Stimulated activated CD8-positive, alpha-beta memory T cell treated with anti-CD3 and anti-CD28 coated beads, Interleukin-12 subunit alpha, Interleukin-12 subunit beta, amount 100 ng/mL, for 1 hour (primary cell): ENCODE results near the gene MLYCD.
A peak's percentile ranks its signal among the peaks of the same experiment; 100 is the strongest.

Source experiments
- DNase-seq: peaks from one replicate; pipeline ENCODE4 v3.0.0-alpha.2; 2020; ENCODE audit warnings: low read depth

The MLYCD gene

DNA sequence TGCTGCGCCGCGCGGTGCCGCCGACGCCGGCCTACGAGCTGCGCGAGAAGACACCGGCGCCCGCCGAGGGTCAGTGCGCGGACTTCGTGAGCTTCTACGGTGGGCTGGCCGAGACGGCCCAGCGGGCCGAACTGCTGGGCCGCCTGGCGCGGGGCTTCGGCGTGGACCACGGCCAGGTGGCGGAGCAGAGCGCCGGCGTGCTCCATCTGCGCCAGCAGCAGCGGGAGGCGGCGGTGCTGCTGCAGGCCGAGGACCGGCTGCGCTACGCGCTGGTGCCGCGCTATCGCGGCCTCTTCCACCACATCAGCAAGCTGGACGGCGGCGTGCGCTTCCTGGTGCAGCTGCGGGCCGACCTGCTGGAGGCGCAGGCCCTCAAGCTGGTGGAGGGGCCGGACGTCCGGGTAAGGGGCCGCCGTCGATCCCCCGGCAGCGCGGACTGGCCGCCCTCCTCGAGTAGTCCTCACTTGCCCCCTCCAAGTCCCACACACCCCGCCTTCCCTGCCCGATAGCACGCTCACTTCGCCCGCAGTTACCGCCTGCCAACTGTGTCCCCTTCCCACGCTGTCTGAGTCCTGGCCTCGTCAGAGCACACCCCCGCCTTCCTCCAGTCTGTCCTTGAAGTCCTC, 470 bp downstream of the MLYCD start:
- peak; percentile 4 for DNase-seq

GRCh38 chr16:83899978-83900377, 1.1 kb downstream of the MLYCD start:
- DNase-seq, result no peak

DNA sequence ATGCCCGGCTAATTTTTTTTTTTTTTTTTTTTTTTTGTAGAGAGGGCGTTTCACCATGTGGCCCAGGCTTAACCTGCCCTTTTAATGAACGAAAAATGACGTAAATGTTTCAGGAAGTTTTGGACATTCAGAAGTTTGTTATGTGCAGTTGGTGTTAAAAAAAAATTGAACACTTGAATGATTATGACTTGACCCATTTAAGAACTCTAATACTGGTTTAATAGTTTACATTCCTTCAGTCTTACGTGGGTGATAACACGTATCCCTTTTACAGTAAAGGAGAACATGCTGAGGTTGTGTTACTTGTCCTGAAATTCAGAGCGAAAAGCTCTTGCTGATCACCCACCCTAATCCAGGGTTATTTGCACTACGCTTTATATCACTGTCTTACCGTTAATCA, 1.7 kb downstream of the MLYCD start:
- no peak for DNase-seq

DNA sequence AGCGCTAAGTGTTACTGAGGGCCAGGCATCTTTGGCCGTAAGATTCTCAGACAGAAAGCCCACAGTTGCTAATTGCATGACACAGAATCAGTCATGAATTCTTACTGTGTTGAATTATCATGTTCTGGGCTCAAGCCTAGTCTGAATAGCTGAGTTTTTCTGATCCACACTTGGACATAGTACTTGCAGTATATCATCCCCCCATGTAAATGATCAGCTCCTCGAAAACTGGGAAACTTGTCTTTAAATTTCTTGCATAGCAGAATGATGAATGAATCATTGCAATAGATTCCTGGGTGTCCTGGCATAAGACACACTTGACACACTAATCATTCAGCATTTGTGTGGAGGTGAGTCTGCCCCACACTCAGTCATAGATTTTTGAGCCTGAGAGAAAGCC, 2.2 kb downstream of the MLYCD start:
- no peak for DNase-seq

DNA sequence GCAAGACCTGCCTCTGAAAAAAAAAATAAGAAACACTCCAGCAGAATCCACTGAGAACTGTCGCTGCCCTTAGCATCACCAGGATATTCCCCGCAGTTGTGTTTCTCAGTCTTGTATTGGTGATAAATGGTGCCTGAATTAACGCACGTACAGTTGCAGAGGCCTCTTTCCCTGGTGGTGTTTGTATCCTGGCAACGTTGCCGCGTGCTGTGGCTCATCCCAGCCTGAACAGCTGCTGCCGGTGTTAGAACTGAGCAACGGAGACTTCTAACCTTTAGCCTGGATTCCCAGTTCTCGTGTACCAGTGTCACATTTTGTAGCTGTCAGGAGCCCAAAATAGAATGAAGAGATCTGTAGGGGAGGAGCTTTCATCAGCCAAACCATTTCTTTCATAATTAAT, 4.8 kb downstream of the MLYCD start:
- DNase-seq, result no peak

DNA sequence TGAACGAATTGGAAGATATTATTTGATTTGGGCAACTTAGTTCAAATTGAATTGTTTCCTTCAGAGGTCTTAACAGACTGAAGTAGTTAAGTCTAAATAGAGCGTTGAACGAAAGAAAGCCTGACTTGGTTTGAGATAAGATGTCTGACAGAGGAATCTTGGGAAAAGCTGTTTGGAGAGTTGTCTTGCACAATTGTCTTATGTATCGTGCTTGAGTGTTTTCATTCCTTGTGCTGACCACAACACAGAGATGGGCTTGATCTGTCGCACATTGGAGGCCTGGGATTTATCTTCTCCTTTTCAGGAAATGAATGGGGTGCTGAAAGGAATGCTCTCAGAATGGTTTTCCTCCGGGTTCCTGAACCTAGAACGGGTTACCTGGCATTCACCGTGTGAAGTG, 7.8 kb downstream of the MLYCD start:
- DNase-seq, result no peak

GRCh38 chr16:83907111-83907510, 8.2 kb downstream of the MLYCD start:
- DNase-seq, result no peak

GRCh38 chr16:83907631-83908250, 8.8 kb downstream of the MLYCD start:
- no peak for DNase-seq

DNA sequence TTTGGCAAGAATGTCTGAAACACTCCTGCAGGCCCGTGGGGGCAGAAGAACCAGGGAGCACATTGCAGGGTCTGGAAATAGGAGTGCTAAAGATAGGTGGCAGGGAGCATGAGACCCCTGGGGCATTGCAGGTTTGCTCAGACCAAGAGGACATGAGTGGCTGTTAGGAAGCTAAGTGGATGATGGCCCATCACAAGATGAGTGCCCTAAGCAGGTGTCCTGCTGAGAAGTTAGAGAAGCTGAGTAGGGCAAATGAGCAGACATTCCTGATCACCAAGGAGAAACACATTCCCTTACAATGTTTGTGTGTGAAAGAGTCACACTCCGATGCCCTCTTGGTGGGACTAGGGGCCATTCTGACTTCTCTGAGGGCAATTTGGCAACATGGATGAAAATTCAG, 9.9 kb downstream of the MLYCD start:
- DNase-seq, result no peak

DNA sequence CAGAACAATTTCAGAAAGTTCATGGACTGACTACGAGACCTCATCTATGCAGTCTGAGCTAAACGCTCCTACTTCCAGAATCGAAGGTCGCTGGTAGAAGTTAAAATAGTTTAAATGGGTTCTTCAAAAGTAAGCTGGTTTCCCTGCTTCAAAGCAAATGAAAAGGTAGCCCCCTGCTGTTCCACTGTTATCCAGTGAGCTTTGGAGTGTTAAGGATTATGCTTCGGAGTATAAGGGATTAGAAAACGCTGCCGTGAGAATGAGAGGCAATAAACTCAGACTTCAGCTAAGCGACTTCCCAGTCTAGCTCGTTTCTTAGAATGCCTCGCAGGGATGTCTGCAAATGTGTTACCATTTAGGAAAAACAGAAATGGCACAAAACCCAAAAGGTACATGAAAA, 12.4 kb downstream of the MLYCD start:
- DNase-seq, result no peak

DNA sequence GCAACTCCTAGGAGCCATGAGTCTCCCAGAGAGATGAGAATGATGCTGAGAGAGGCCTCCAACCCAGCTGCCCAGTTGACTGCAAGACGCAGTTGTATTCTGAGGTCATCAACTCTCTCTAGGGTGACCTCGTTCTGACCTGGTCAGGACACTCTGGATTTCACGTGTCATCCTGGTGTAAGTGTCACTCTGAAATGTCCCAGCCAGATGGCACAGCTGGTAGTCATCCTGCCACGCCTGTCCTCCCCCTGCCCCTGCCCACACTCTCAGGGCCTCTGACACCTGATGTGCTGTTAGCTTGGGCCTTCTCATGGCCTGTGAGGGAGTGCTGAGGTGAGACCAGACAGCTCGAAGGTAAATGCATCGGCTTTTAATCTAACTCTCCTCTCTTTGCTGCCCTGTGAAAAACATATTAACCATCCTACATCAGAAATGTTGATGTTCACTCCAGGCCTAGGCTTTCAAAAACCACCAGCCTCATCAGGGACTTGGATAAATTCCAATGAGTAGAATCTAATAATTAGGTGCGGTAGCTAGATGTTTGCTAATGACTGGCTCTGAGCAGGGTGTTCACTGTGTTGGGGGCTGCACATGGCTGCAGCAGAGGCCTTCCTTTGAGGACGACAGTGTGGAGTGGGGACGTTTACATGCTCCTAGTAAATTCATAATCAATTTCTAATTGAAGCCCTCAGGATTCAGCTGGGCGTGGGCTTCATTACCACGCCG, 13.8 kb downstream of the MLYCD start:
- no peak for DNase-seq

GRCh38 chr16:83913245-83913633, 14.3 kb downstream of the MLYCD start:
- no peak for DNase-seq

GRCh38 chr16:83914091-83914710, 15.3 kb downstream of the MLYCD start:
- no peak for DNase-seq

- no peak for DNase-seq
Measured at GRCh38 chr16:83915081-83915480, 16.2 kb downstream of the MLYCD start.

GRCh38 chr16:83915491-83915890, 16.6 kb downstream of the MLYCD start:
- no peak for DNase-seq

- DNase-seq, result no peak
Measured at GRCh38 chr16:83917152-83918120, 18.5 kb downstream of the MLYCD start.

DNA sequence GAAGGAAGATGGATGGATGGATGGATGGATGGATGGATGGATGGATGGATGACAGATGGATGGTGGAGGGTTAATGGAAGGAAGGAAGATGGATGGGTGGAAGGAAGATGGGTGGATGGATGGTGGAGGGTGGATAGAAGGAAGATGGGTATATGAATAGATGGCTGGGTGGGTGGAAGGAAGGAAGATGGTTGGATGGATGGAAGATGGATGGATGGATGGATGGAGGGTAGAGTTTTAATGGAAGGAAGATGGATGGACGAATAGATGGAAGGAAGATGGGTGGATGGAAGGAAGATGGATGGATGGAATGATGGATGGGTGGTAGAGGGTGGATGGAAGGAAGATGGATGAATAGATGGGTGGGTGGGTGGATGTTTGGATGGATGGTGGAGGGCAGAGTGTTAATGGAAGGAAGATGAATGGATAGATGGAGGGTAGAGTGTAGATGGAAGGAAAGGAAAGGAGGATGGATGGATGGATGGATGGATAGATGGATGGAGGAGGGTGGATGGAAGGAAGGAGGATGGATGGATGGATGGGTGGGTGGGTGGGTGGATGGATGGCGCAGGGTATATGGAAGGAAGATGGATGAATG, 22.1 kb downstream of the MLYCD start:
- DNase-seq, result no peak

GRCh38 chr16:83923581-83924365, 24.9 kb downstream of the MLYCD start:
- DNase-seq, result no peak

DNA sequence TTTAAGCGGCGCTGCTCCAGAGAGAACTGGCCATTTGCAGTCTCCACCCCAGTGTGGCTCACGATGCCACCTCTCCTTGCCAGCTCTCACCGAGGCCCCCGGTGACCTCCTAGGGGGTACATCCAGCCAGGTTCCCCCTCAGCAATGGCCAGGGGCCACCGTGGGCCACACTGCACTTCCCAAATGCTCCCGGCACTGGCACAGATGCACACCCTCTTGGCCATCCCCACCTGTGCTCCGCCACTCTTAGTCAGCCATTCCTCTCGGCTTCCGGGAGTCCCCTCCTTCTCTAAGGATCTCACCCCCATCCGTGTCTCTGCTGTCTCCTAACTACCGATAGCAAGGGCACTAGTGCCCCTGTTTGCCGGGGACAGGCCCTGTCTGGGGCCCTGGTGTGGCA, 25.8 kb downstream of the MLYCD start:
- no peak for DNase-seq

DNA sequence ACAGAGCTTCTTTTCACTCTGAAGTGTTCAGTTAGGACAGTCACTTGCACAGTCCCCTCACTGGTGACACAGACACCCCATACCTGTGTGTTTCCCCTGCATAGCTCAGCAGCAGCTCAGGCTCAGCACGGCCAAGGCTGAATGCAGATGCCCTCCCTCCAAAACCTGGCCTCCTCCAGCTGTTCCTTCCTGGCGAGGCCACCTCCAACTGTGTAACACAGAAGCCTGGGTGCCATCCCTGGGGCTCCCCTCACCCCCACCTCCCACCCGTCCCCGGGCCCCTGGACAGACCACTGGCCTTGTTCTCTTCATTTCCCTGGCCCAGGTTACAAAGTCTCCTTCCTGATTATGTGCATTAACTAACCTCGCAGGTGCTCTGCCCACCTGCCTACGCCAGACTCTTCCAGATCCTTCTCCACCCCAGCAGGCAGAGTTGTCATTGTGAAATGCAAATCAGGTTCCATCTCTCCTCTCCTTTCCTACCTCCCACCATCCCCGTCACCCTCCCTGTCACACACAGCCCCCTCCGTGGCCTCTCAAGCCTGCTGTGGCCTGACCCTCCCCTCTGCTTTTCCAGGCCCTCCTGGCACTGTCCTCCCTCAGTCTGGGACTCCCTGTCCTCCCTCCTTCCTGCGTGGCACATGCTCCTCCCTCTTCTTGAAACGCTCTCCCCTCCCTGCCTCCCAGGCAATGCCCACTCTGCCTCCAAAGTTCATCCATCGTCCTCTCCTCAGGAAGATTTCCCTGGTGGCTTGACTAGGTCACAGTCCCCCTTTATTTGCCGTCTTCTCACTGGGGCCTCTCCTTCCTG, 26.4 kb downstream of the MLYCD start:
- no peak for DNase-seq
